ENCODE measurements around the gene MXD4. TPM values are rescaled to one million over a fixed set of nuclear protein-coding genes. Genes with fewer than 3 reads are reported as not detected.

Gene MXD4
- total and polyA plus RNA-seq, 2 donors (not counting 1 experiment from before 2014, with no cell fraction given), result 67.3 to 75.3 TPM

DNA sequence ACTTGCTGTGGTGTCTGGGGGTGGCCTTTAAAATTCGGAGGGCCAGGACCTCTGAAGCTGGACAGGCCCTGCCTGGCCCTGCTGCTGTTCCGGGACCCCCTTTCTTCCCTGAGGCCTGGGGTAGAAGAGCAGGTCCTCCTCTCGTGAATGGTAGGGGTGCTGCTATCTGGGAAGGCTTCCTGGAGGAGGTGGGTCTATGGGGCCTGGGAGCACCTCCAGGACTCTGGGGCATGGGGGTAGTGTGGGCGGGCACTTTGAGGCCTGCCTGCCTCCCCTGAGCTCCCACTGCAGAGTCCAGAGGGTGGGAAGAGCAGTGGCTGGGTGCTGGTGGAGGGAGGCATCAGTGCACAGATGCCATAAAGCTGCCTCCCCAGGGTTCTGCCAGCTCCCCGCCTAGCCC, 4.9 kb upstream of the MXD4 start:
- Histone ChIP-seq H3K27ac (ENCODE audit: low read length in 2 of 2) (no peak overlapping the region), H4K20me1 (ENCODE audit: control insufficient read depth, insufficient read depth, low read length, poor library complexity, severe bottlenecking) (no peaks in the 10 kb centered on the region), H3K4me1 (ENCODE audit: control insufficient read depth in 2 of 2, insufficient read depth in 2 of 2, low read length in 2 of 2) (peaks cover 10 to 18% of the 10 kb centered on the region in 2 donors), H3K9me3 (ENCODE audit: control extremely low read depth in 1 of 3, control insufficient read depth in 2 of 3, insufficient read depth in 1 of 3, low read length in 2 of 3) (no peaks in the 10 kb centered on the region), H3K4me3 (ENCODE audit: control extremely low read depth in 1 of 5, extremely low read depth in 1 of 5, insufficient read depth in 1 of 5, low read depth in 2 of 5, low read length in 4 of 5) (no peak overlapping the region), H3K27me3 (replicated peaks in 1 of 4; ENCODE audit: control extremely low read depth in 1 of 4, control insufficient read depth in 3 of 4, insufficient read depth in 4 of 4, low read length in 3 of 4) (no peaks in the 10 kb centered on the region), H3K79me2 (ENCODE audit: control insufficient read depth, insufficient read depth, low read length) (peaks cover 4% of the 10 kb centered on the region), H3K36me3 (replicated peaks in 1 of 2; ENCODE audit: control extremely low read depth in 1 of 2, control insufficient read depth in 1 of 2, extremely low read depth in 1 of 2, insufficient read depth in 2 of 2, low read length in 1 of 2) (no peaks in the 10 kb centered on the region), H3K9ac (ENCODE audit: low read length) (no peak overlapping the region), H2AFZ (ENCODE audit: insufficient read depth, low read depth, low read length, poor library complexity, severe bottlenecking) (no peak overlapping the region), H3K4me2 (replicated peaks; ENCODE audit: low read depth, low read length, poor library complexity, severe bottlenecking) (no peak overlapping the region)
- intact Hi-C loops (cut with micrococcal nuclease), result loop anchor here (10.0 kb wide), 1 partner anchor 428 kb away; no protein-coding TSS in a partner anchor
- 97% methylated on average over 5 of the region's 5 CpGs for WGBS (ENCODE audit: insufficient coverage)
- Mint-ChIP-seq H3K27me3 (no peaks in the 10 kb centered on the region), H3K4me1 (peaks cover 5% of the 10 kb centered on the region), H3K9me3 (ENCODE audit: insufficient read depth) (no peaks in the 10 kb centered on the region), H3K4me3 (no peak overlapping the region), H3K27ac (no peak overlapping the region)
- no peak for ATAC-seq (ENCODE audit: low read depth)
- TF ChIP-seq EZH2 (IDR thresholded peaks at IDR 0.05; ENCODE audit: borderline replicate concordance, insufficient read depth, low read depth, low read length, poor library complexity, severe bottlenecking), result no peak
- TF ChIP-seq, protein P1, sequence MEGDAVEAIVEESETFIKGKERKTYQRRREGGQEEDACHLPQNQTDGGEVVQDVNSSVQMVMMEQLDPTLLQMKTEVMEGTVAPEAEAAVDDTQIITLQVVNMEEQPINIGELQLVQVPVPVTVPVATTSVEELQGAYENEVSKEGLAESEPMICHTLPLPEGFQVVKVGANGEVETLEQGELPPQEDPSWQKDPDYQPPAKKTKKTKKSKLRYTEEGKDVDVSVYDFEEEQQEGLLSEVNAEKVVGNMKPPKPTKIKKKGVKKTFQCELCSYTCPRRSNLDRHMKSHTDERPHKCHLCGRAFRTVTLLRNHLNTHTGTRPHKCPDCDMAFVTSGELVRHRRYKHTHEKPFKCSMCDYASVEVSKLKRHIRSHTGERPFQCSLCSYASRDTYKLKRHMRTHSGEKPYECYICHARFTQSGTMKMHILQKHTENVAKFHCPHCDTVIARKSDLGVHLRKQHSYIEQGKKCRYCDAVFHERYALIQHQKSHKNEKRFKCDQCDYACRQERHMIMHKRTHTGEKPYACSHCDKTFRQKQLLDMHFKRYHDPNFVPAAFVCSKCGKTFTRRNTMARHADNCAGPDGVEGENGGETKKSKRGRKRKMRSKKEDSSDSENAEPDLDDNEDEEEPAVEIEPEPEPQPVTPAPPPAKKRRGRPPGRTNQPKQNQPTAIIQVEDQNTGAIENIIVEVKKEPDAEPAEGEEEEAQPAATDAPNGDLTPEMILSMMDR (IDR thresholded peaks at IDR 0.05), result no peak
- POLR2A ChIA-PET, result no interaction called here
- CTCF ChIA-PET, result no interaction called here
- DNase-seq, result no peak

DNA sequence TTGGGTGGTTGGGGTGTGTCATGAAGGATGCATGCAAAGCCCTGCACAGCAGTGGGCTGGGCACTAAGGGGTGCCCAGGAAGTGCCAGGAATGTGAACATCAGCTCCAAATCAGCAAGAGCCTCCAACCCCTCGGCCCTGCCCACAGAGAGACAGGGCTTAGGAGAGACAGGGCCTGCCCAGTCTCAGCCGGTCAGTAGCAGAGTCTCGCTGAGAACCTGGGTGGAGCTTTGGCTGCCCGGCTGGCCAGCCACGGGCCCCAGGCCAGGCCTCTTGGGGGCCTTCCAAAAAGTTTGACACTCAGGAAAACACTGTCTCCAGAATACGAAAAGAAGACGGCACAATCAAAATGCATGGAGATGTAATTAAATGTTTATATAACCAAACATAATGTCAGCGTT, 4.3 kb upstream of the MXD4 start:
- TF ChIP-seq, protein P1 (IDR thresholded peaks at IDR 0.05), result no peak
- TF ChIP-seq EZH2 (IDR thresholded peaks at IDR 0.05; ENCODE audit: borderline replicate concordance, insufficient read depth, low read depth, low read length, poor library complexity, severe bottlenecking), result no peak
- Mint-ChIP-seq H3K4me1 (peaks cover 5% of the 10 kb centered on the region), H3K9me3 (ENCODE audit: insufficient read depth) (no peaks in the 10 kb centered on the region), H3K4me3 (no peak overlapping the region), H3K27me3 (no peaks in the 10 kb centered on the region), H3K27ac (no peak overlapping the region)
- intact Hi-C loops (cut with micrococcal nuclease), result loop anchor here (10.0 kb wide), 1 partner anchor 429 kb away; no protein-coding TSS in a partner anchor
- H3K36me3 ChIP-seq (replicated peaks in 1 of 2; ENCODE audit: control extremely low read depth in 1 of 2, control insufficient read depth in 1 of 2, extremely low read depth in 1 of 2, insufficient read depth in 2 of 2, low read length in 1 of 2), result no peaks in the 10 kb centered on the region
- no peak overlapping the region for H3K4me3 ChIP-seq (ENCODE audit: control extremely low read depth in 1 of 5, extremely low read depth in 1 of 5, insufficient read depth in 1 of 5, low read depth in 2 of 5, low read length in 4 of 5)
- no peak overlapping the region for H3K27ac ChIP-seq (ENCODE audit: low read length in 2 of 2)
- H3K79me2 ChIP-seq (ENCODE audit: control insufficient read depth, insufficient read depth, low read length), result peaks cover 5% of the 10 kb centered on the region
- CTCF ChIA-PET, result no interaction called here
- ATAC-seq (ENCODE audit: low read depth) (no peak), DNase-seq (no peak)
- no peaks in the 10 kb centered on the region for H3K9me3 ChIP-seq (ENCODE audit: control extremely low read depth in 1 of 3, control insufficient read depth in 2 of 3, insufficient read depth in 1 of 3, low read length in 2 of 3)
- POLR2A ChIA-PET, result interaction anchor here (0.8 kb wide), 1 partner anchor 41 kb away, joined by 3 read pairs; no protein-coding TSS in a partner anchor
- H2AFZ ChIP-seq (ENCODE audit: insufficient read depth, low read depth, low read length, poor library complexity, severe bottlenecking), result no peak overlapping the region
- WGBS (ENCODE audit: insufficient coverage), result 91% methylated on average over 5 of the region's 8 CpGs
- peaks cover under 1% of the 10 kb centered on the region for H4K20me1 ChIP-seq (ENCODE audit: control insufficient read depth, insufficient read depth, low read length, poor library complexity, severe bottlenecking)
- H3K4me1 ChIP-seq (ENCODE audit: control insufficient read depth in 2 of 2, insufficient read depth in 2 of 2, low read length in 2 of 2), result peaks cover 10 to 18% of the 10 kb centered on the region in 2 donors
- H3K27me3 ChIP-seq (replicated peaks in 1 of 4; ENCODE audit: control extremely low read depth in 1 of 4, control insufficient read depth in 3 of 4, insufficient read depth in 4 of 4, low read length in 3 of 4), result no peaks in the 10 kb centered on the region
- H3K4me2 ChIP-seq (replicated peaks; ENCODE audit: low read depth, low read length, poor library complexity, severe bottlenecking), result no peak overlapping the region
- no peak overlapping the region for H3K9ac ChIP-seq (ENCODE audit: low read length)

Data from B cell (primary cell).